ENCODE results near the gene MTF2.

The MTF2 gene

GRCh38 chr1:93034397-93034796, 44.7 kb upstream of the MTF2 start:
- no peak for TF ChIP-seq CTCF (IDR thresholded peaks at IDR 0.05; ENCODE audit: low read depth, low read length)
- Histone ChIP-seq H3K4me3 (ENCODE audit: low read depth, low read length) (no peak overlapping the region), H3K27me3 (no peaks in the 10 kb centered on the region), H3K9me3 (no peaks in the 10 kb centered on the region), H3K36me3 (no peaks in the 10 kb centered on the region), H3K4me1 (no peaks in the 10 kb centered on the region)
- DNase-seq, result no peak

GRCh38 chr1:93036672-93037071, 42.4 kb upstream of the MTF2 start:
- Histone ChIP-seq H3K36me3 (no peaks in the 10 kb centered on the region), H3K4me3 (ENCODE audit: low read depth, low read length) (no peak overlapping the region), H3K9me3 (no peaks in the 10 kb centered on the region), H3K4me1 (no peaks in the 10 kb centered on the region), H3K27me3 (no peaks in the 10 kb centered on the region)
- no peak for DNase-seq
- TF ChIP-seq CTCF (IDR thresholded peaks at IDR 0.05; ENCODE audit: low read depth, low read length), result no peak

GRCh38 chr1:93042187-93043056, 36.7 kb upstream of the MTF2 start:
- Histone ChIP-seq H3K36me3 (no peaks in the 10 kb centered on the region), H3K27me3 (no peaks in the 10 kb centered on the region), H3K4me1 (no peaks in the 10 kb centered on the region), H3K9me3 (no peaks in the 10 kb centered on the region), H3K4me3 (ENCODE audit: low read depth, low read length) (no peak overlapping the region)
- DNase-seq, result no peak
- TF ChIP-seq CTCF (IDR thresholded peaks at IDR 0.05; ENCODE audit: low read depth, low read length), result no peak

- Histone ChIP-seq H3K4me3 (ENCODE audit: low read depth, low read length) (no peak overlapping the region), H3K4me1 (no peaks in the 10 kb centered on the region), H3K27me3 (no peaks in the 10 kb centered on the region), H3K9me3 (no peaks in the 10 kb centered on the region), H3K36me3 (no peaks in the 10 kb centered on the region)
- no peak for DNase-seq
- TF ChIP-seq CTCF (IDR thresholded peaks at IDR 0.05; ENCODE audit: low read depth, low read length), result no peak
These were observed 36.0 kb upstream of the MTF2 start for GRCh38 chr1:93043057-93043557.

- no peak for TF ChIP-seq CTCF (IDR thresholded peaks at IDR 0.05; ENCODE audit: low read depth, low read length)
- no peak overlapping the region for H3K4me3 ChIP-seq (ENCODE audit: low read depth, low read length)
- H3K36me3 ChIP-seq, result no peaks in the 10 kb centered on the region
- no peaks in the 10 kb centered on the region for H3K4me1 ChIP-seq
- no peaks in the 10 kb centered on the region for H3K9me3 ChIP-seq
- DNase-seq, result no peak
- H3K27me3 ChIP-seq, result no peaks in the 10 kb centered on the region
These were observed 31.5 kb upstream of the MTF2 start for GRCh38 chr1:93047618-93048017.

GRCh38 chr1:93051961-93052360, 27.1 kb upstream of the MTF2 start:
- H3K4me3 ChIP-seq (ENCODE audit: low read depth, low read length), result no peak overlapping the region
- H3K4me1 ChIP-seq, result no peaks in the 10 kb centered on the region
- no peak for DNase-seq
- no peak for TF ChIP-seq CTCF (IDR thresholded peaks at IDR 0.05; ENCODE audit: low read depth, low read length)
- no peaks in the 10 kb centered on the region for H3K36me3 ChIP-seq
- no peaks in the 10 kb centered on the region for H3K27me3 ChIP-seq
- no peaks in the 10 kb centered on the region for H3K9me3 ChIP-seq
